NB4 (cell line): ENCODE results near the gene MRRF.

Experiments
- DNase-seq: peaks from one replicate; pipeline ENCODE4 v3.0.0; 2010; ENCODE audit warnings: low read depth
- H3K4me3 ChIP-seq: one replicate; pipeline ENCODE4 v1.5.1; 2011; ENCODE audit warnings: mild to moderate bottlenecking, low read depth, low read length, moderate library complexity
- MYC ChIP-seq: IDR thresholded peaks from 2 replicates; pipeline ENCODE4 v1.6.1; 2011; ENCODE audit warnings: low read depth, low read length
- POLR2A ChIP-seq: IDR thresholded peaks from 2 replicates; pipeline ENCODE4 v1.6.1; 2011; ENCODE audit warnings: mild to moderate bottlenecking; ENCODE audit not compliant: insufficient read length; ENCODE audit errors: extremely low read depth
- TF ChIP-seq, protein P1 (sequence below): IDR thresholded peaks from 2 replicates; pipeline ENCODE4 v1.6.1; 2011; ENCODE audit warnings: low read depth, low read length
- TF ChIP-seq, protein P2 (sequence below): IDR thresholded peaks from one replicate; pipeline ENCODE4 v1.5.1; 2012; ENCODE audit warnings: low read depth, low read length

The MRRF gene

DNA sequence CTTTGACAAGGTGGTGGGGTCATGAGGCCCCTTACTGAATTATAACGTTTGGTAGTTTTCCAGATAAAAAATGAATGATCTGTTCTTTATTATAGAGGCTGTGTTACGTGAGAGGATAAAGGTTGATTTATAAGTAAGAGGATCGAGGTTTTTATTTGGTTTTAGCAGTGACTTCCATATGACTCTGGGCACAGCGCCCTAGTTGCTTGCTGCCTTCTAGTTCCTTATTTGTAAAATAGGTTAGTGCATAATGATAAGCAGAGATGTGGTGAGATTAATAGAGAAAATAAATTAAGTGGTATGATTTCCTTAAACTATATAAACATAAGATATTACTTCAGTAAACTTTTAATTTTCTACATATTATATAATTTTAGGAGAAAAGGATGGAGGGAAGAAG is 29.8 kb downstream of the MRRF start:
- H3K4me3 ChIP-seq = no peak overlapping the region
- DNase-seq = no peak
- TF ChIP-seq MYC (no peak), POLR2A (no peak)
- TF ChIP-seq, protein P1, sequence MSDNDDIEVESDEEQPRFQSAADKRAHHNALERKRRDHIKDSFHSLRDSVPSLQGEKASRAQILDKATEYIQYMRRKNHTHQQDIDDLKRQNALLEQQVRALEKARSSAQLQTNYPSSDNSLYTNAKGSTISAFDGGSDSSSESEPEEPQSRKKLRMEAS = no peak
- TF ChIP-seq, protein P2, sequence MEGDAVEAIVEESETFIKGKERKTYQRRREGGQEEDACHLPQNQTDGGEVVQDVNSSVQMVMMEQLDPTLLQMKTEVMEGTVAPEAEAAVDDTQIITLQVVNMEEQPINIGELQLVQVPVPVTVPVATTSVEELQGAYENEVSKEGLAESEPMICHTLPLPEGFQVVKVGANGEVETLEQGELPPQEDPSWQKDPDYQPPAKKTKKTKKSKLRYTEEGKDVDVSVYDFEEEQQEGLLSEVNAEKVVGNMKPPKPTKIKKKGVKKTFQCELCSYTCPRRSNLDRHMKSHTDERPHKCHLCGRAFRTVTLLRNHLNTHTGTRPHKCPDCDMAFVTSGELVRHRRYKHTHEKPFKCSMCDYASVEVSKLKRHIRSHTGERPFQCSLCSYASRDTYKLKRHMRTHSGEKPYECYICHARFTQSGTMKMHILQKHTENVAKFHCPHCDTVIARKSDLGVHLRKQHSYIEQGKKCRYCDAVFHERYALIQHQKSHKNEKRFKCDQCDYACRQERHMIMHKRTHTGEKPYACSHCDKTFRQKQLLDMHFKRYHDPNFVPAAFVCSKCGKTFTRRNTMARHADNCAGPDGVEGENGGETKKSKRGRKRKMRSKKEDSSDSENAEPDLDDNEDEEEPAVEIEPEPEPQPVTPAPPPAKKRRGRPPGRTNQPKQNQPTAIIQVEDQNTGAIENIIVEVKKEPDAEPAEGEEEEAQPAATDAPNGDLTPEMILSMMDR = no peak

DNA sequence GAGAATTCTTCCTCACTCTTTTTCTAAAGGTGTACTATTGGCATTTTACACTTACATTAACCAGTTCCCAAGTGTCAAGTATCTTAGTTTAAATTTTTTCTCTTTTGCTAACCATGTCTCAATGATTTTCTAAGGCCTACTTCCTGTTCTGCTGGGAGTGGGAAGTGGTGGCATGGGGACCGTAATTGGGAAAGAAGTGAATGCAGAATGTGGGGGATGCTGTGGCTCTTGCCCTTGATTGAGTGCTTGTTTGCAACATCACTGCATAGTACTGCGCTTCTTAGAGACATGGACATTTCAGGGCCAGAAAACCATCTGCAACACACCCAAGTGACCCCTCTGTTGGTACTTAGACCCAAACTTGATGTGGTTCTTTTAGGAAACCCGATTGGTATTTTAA is 32.8 kb downstream of the MRRF start:
- no peak overlapping the region for H3K4me3 ChIP-seq
- TF ChIP-seq, protein P2 = no peak
- TF ChIP-seq MYC = no peak
- TF ChIP-seq, protein P1 = no peak
- no peak for TF ChIP-seq POLR2A
- DNase-seq = peak; percentile 73

DNA sequence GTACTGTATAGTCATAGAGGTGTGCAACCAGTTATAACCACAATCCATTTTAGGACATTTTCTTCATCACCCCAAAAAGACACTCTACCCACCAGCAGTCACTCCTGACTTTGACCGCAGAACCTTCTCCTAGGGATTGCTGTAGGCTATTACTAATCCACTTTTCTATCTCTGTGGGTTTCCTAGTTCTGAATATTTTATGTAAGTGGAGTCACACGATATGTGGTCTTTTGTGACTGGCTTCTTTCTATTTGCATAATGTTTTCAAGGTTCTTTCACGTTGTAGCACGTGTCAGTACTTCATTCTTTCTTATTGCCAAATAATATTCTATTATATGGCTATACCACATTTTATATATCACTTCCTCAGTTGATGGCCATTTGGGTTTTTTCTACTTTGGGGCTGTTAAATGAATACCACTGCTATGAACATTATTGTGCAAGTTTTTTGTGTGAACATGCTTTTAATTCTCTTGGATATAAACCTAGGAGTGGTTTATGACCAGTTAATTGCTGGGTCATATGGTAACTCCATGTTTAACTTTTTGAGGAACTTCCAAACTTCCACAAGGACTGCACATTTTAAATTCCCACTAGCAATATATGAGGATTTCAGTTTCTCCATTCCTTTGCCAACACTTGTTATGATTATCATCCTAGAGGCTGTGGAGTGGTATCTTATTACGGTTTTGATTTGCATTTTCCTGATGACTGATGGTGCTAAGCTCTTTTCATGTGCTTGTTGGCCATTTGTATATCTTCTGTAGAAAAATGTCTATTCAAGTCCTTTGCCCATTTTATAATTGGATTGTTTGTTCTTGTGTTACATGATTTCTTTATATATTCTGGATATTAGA is 37.8 kb downstream of the MRRF start:
- TF ChIP-seq, protein P1 = no peak
- TF ChIP-seq, protein P2 = no peak
- TF ChIP-seq POLR2A (no peak), MYC (no peak)
- H3K4me3 ChIP-seq = no peak overlapping the region
- no peak for DNase-seq

DNA sequence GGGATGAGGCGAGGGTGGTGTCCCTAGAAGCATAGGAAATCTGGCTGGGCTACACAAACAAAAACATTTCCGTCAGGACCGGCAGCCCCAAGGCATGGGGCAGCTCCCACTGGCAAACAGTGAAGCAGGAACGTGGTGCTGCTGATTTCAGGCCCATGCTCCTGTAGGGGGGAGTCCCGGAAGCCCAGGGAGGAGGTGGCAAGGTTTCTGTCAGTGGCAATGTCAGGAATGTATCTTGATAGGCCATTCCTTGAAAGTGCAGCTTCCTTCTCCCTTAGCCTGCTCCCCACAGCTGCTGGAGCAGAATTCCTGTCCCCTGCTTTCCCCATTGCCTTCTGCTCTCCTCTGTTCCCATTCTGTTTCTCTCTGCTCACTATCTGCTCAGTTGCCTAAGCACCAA is 42.4 kb downstream of the MRRF start:
- DNase-seq = no peak
- no peak overlapping the region for H3K4me3 ChIP-seq
- TF ChIP-seq, protein P1 = no peak
- TF ChIP-seq POLR2A = no peak

GRCh38 chr9:122307925-122308324 is 43.2 kb downstream of the MRRF start:
- DNase-seq = no peak
- no peak for TF ChIP-seq MYC
- no peak for TF ChIP-seq POLR2A
- TF ChIP-seq, protein P1 = no peak
- TF ChIP-seq, protein P2 = no peak
- no peak overlapping the region for H3K4me3 ChIP-seq

- no peak for DNase-seq
- H3K4me3 ChIP-seq = no peak overlapping the region
- TF ChIP-seq POLR2A (no peak), MYC (no peak)
- TF ChIP-seq, protein P2 = no peak
- TF ChIP-seq, protein P1 = no peak
Observed at GRCh38 chr9:122309861-122310260, 45.2 kb downstream of the MRRF start.
